AG04450 (cell line): ENCODE results near the gene CAPS. TPM values are rescaled to one million over a fixed set of nuclear protein-coding genes. Genes with fewer than 3 reads are reported as not detected.

Source experiments
- CTCF ChIA-PET: fragments of 300-600, 350-600 bp; formaldehyde crosslinking; extraction: SDS; loops from one replicate; lab custom pipeline; 2022; ENCODE audit warnings: antibody characterized with exemption, inconsistent platforms; lab: Charles Lee
- POLR2A ChIA-PET: fragments of 350-600 bp; formaldehyde crosslinking; extraction: SDS; loops from one replicate; lab custom pipeline; 2021; ENCODE audit warnings: antibody characterized with exemption, inconsistent platforms; lab: Yijun Ruan, JAX
- DNase-seq: peaks from one replicate; pipeline ENCODE4 v3.0.0-alpha.2; 2011; ENCODE audit warnings: low read depth, low spot score
- H3K27ac ChIP-seq: one replicate; pipeline ENCODE4 v1.5.1; 2012; ENCODE audit warnings: low read depth, low read length, control low read depth
- H3K27me3 ChIP-seq: one replicate; pipeline ENCODE4 v1.6.0; 2012; ENCODE audit warnings: low read length; ENCODE audit not compliant: control insufficient read depth, insufficient read depth
- H3K4me3 ChIP-seq: 2 replicates; pipeline ENCODE4 v1.5.1; 2011; ENCODE audit warnings: mild to moderate bottlenecking, low read depth, low read length, control low read depth
- H3K9me3 ChIP-seq: 2 replicates; pipeline ENCODE4 v1.5.1; 2012; ENCODE audit warnings: low read length; ENCODE audit not compliant: control insufficient read depth, insufficient read depth
- polyA plus RNA-seq: library from polyadenylated mRNA; depleted of rRNA; stranded (reverse); fragments of >200 nt; gene quantifications from 2 replicates; pipeline ENCODE4 v1.2.3, GENCODE V29; 2011
- TF ChIP-seq, protein P1 (sequence below): IDR thresholded peaks from 2 replicates; pipeline ENCODE4 v1.5.1; 2011; ENCODE audit warnings: low read depth, low read length, control low read depth, inconsistent platforms

CAPS gene
- polyA plus RNA-seq, 1 experiment: 2.7 TPM

DNA sequence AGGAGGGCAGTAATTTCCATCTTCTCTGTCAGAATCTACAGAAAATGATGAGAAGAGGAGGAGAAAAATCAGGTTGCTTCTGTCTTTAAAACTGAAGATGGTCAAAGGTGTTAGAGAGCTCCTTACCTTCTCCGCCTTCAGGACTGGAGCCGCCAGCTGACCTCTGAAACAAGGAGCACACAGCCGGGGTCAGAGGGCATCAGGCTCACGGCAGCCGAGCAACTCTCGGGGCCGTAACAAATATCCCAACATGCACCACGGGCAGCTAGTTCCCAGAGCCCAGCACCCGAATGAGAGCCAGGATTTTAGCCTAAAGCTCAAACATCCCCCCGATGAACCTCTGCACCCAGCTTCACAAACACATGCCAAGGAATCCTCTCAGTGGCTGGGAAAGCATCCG is 27.6 kb downstream of the CAPS start:
- no peak overlapping the region for H3K27ac ChIP-seq
- H3K4me3 ChIP-seq: no peak overlapping the region
- ChIA-PET CTCF (interaction anchor here (1.7 to 2.8 kb wide), 2 partner anchors 26 to 138 kb away, joined by 9 to 10 read pairs; no protein-coding TSS in a partner anchor), POLR2A (no interaction called here)
- no peaks in the 10 kb centered on the region for H3K27me3 ChIP-seq
- TF ChIP-seq, protein P1, sequence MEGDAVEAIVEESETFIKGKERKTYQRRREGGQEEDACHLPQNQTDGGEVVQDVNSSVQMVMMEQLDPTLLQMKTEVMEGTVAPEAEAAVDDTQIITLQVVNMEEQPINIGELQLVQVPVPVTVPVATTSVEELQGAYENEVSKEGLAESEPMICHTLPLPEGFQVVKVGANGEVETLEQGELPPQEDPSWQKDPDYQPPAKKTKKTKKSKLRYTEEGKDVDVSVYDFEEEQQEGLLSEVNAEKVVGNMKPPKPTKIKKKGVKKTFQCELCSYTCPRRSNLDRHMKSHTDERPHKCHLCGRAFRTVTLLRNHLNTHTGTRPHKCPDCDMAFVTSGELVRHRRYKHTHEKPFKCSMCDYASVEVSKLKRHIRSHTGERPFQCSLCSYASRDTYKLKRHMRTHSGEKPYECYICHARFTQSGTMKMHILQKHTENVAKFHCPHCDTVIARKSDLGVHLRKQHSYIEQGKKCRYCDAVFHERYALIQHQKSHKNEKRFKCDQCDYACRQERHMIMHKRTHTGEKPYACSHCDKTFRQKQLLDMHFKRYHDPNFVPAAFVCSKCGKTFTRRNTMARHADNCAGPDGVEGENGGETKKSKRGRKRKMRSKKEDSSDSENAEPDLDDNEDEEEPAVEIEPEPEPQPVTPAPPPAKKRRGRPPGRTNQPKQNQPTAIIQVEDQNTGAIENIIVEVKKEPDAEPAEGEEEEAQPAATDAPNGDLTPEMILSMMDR: no peak
- no peaks in the 10 kb centered on the region; the same call in 1 of the 2 replicates for H3K9me3 ChIP-seq
- DNase-seq: no peak

DNA sequence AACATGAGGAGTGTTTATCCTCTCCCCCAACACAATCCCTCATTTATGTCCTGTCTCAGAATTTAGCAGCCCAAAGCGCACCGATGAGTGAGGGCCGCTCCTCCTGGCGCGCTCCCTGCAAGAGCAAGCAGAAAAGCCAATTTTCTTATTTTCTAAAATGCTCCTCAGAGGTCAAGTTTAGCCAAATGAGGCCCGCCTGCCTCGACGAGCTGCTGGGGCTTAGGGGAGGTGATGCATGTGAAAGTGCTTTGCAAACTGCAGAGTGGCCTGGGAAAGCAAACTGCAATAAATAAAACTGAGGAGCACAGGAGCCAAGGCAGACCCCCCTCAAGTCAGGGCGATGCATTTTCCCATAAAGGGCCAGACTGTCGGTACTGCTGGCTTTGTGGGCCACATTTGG is 29.0 kb downstream of the CAPS start:
- no peaks in the 10 kb centered on the region for H3K27me3 ChIP-seq
- H3K9me3 ChIP-seq: no peaks in the 10 kb centered on the region; the same call in 1 of the 2 replicates
- DNase-seq: no peak
- ChIA-PET CTCF (interaction anchor here (1.3 to 2.8 kb wide), 3 partner anchors 25 to 139 kb away, joined by 4 to 10 read pairs (median 9); no protein-coding TSS in a partner anchor), POLR2A (interaction anchor here (0.9 kb wide), 1 partner anchor 19 kb away, joined by 3 read pairs; no protein-coding TSS in a partner anchor)
- TF ChIP-seq, protein P1: no peak
- peak overlapping the region; percentile 83 for H3K27ac ChIP-seq
- H3K4me3 ChIP-seq: no peak overlapping the region

GRCh38 chr19:5943623-5944022 is 29.6 kb downstream of the CAPS start:
- Histone ChIP-seq H3K27ac (peak overlapping the region; percentile 83), H3K9me3 (no peaks in the 10 kb centered on the region; the same call in 1 of the 2 replicates), H3K27me3 (no peaks in the 10 kb centered on the region), H3K4me3 (no peak overlapping the region)
- CTCF ChIA-PET: interaction anchor here (0.6 to 2.8 kb wide), 3 partner anchors 24 to 141 kb away, joined by 3 to 10 read pairs (median 4); no protein-coding TSS in a partner anchor
- POLR2A ChIA-PET: interaction anchor here (0.9 kb wide), 1 partner anchor 18 kb away, joined by 3 read pairs; no protein-coding TSS in a partner anchor
- no peak for DNase-seq
- TF ChIP-seq, protein P1: no peak

DNA sequence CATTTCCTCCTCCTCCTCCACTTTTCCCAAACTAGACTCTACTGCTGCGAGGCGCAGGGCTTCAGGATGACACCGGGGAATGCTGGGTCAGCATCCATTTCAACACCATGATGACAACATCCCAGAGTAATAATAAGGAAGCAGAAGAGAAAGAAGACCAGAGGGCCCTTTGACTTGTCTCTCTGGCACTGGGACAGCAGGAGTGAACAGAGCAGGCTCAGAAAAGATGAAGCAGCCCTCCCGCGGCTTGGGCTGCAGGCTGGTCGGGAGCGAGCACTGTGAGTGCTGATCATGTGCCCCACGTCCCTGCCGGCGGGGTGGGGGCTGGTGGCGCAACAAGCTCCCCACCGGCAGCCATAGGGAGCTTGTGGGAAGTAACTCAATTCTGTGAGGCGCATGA is 33.4 kb downstream of the CAPS start:
- POLR2A ChIA-PET: interaction anchor here (0.5 to 2.5 kb wide), 2 partner anchors 12 to 414 kb away, joined by 4 to 11 read pairs; partner anchors contain the start of gene CLPP
- DNase-seq: no peak
- CTCF ChIA-PET: interaction anchor here (0.6 to 12.8 kb wide), 6 partner anchors 20 to 391 kb away, joined by 3 to 72 read pairs (median 4); no protein-coding TSS in a partner anchor
- Histone ChIP-seq H3K4me3 (no peak overlapping the region), H3K9me3 (no peaks in the 10 kb centered on the region; the same call in 1 of the 2 replicates), H3K27ac (peak overlapping the region; percentile 21), H3K27me3 (no peaks in the 10 kb centered on the region)
- TF ChIP-seq, protein P1: no peak
